ENCODE measurements around the gene AUTS2. TPM values are rescaled to one million over a fixed set of nuclear protein-coding genes. Genes with fewer than 3 reads are reported as not detected.

The AUTS2 gene
- total and polyA plus RNA-seq, 2 donors (not counting 1 experiment from before 2014, with no cell fraction given) = 0.60 to 9.1 TPM

GRCh38 chr7:70739646-70740210, 1141.5 kb downstream of the AUTS2 start:
- DNase-seq (ENCODE audit: low read depth in 2 of 2) = no peak
- Histone ChIP-seq H3K27me3 (ENCODE audit: control insufficient read depth, insufficient read depth, low read length) (no peaks in the 10 kb centered on the region), H3K36me3 (ENCODE audit: control insufficient read depth, insufficient read depth, low read length) (no peaks in the 10 kb centered on the region), H3K9me3 (ENCODE audit: control insufficient read depth, insufficient read depth, low read depth, low read length) (no peaks in the 10 kb centered on the region), H2AFZ (ENCODE audit: low read length) (no peak overlapping the region), H3K4me1 (ENCODE audit: control insufficient read depth, extremely low read depth, insufficient read depth, low read length) (no peaks in the 10 kb centered on the region), H4K20me1 (ENCODE audit: control insufficient read depth, extremely low read depth, insufficient read depth, low read length) (no peaks in the 10 kb centered on the region), H3K4me3 (replicated peaks in 1 of 4; ENCODE audit: control extremely low read depth in 1 of 4, insufficient read depth in 1 of 4, low read depth in 3 of 4, low read length in 4 of 4) (no peak overlapping the region), H3K79me2 (ENCODE audit: control insufficient read depth, insufficient read depth, low read length) (no peaks in the 10 kb centered on the region), H3K27ac (ENCODE audit: insufficient read depth, low read length) (no peak overlapping the region), H3K9ac (ENCODE audit: insufficient read depth, low read length) (no peak overlapping the region), H3K4me2 (ENCODE audit: extremely low read depth, insufficient read depth, low read length) (no peak overlapping the region)
- TF ChIP-seq, protein P1, sequence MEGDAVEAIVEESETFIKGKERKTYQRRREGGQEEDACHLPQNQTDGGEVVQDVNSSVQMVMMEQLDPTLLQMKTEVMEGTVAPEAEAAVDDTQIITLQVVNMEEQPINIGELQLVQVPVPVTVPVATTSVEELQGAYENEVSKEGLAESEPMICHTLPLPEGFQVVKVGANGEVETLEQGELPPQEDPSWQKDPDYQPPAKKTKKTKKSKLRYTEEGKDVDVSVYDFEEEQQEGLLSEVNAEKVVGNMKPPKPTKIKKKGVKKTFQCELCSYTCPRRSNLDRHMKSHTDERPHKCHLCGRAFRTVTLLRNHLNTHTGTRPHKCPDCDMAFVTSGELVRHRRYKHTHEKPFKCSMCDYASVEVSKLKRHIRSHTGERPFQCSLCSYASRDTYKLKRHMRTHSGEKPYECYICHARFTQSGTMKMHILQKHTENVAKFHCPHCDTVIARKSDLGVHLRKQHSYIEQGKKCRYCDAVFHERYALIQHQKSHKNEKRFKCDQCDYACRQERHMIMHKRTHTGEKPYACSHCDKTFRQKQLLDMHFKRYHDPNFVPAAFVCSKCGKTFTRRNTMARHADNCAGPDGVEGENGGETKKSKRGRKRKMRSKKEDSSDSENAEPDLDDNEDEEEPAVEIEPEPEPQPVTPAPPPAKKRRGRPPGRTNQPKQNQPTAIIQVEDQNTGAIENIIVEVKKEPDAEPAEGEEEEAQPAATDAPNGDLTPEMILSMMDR (conservative IDR thresholded peaks at IDR 0.05 in 1 of 2, IDR thresholded peaks at IDR 0.05 in 1 of 2; ENCODE audit: low read depth in 1 of 2, low read length in 2 of 2) = no peak
- no peak for TF ChIP-seq EZH2 (IDR thresholded peaks at IDR 0.05; ENCODE audit: low read length, missing control alignments)

DNA sequence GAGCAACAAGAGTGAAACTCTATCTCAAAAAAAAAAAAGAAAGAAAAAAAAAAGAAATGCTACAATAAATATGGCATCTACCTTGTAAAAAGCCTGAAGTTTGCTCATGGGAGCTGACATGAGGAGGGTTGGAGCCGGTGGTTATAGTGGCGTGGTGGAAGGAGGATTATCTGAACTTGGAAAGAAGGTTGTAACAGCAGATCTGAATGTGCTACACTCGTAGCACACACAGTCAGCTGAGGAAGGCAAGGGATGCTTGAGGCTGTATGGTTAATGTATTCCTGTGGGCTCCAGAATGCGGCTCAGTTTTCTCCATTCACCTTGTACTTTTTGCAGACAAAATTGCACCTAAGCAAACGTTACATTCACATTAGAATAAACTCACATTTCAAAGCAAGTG, 1143.4 kb downstream of the AUTS2 start:
- Histone ChIP-seq H3K79me2 (ENCODE audit: control insufficient read depth, insufficient read depth, low read length) (no peaks in the 10 kb centered on the region), H4K20me1 (ENCODE audit: control insufficient read depth, extremely low read depth, insufficient read depth, low read length) (no peaks in the 10 kb centered on the region)
- TF ChIP-seq EZH2 (IDR thresholded peaks at IDR 0.05; ENCODE audit: low read length, missing control alignments) = no peak
- TF ChIP-seq, protein P1 (conservative IDR thresholded peaks at IDR 0.05 in 1 of 2, IDR thresholded peaks at IDR 0.05 in 1 of 2; ENCODE audit: low read depth in 1 of 2, low read length in 2 of 2) = no peak

GRCh38 chr7:70743531-70744325, 1145.5 kb downstream of the AUTS2 start:
- TF ChIP-seq EZH2 (IDR thresholded peaks at IDR 0.05; ENCODE audit: low read length, missing control alignments) = no peak
- TF ChIP-seq, protein P1 (conservative IDR thresholded peaks at IDR 0.05 in 1 of 2, IDR thresholded peaks at IDR 0.05 in 1 of 2; ENCODE audit: low read depth in 1 of 2, low read length in 2 of 2) = no peak
- no peak overlapping the region for H3K4me2 ChIP-seq (ENCODE audit: extremely low read depth, insufficient read depth, low read length)
- no peaks in the 10 kb centered on the region for H3K27me3 ChIP-seq (ENCODE audit: control insufficient read depth, insufficient read depth, low read length)
- no peaks in the 10 kb centered on the region for H3K36me3 ChIP-seq (ENCODE audit: control insufficient read depth, insufficient read depth, low read length)
- H3K27ac ChIP-seq (ENCODE audit: insufficient read depth, low read length) = no peak overlapping the region
- no peak overlapping the region for H2AFZ ChIP-seq (ENCODE audit: low read length)
- no peak overlapping the region for H3K9ac ChIP-seq (ENCODE audit: insufficient read depth, low read length)
- H3K4me3 ChIP-seq (replicated peaks in 1 of 4; ENCODE audit: control extremely low read depth in 1 of 4, insufficient read depth in 1 of 4, low read depth in 3 of 4, low read length in 4 of 4) = no peak overlapping the region
- H4K20me1 ChIP-seq (ENCODE audit: control insufficient read depth, extremely low read depth, insufficient read depth, low read length) = no peaks in the 10 kb centered on the region
- H3K4me1 ChIP-seq (ENCODE audit: control insufficient read depth, extremely low read depth, insufficient read depth, low read length) = no peaks in the 10 kb centered on the region
- H3K79me2 ChIP-seq (ENCODE audit: control insufficient read depth, insufficient read depth, low read length) = no peaks in the 10 kb centered on the region
- no peaks in the 10 kb centered on the region for H3K9me3 ChIP-seq (ENCODE audit: control insufficient read depth, insufficient read depth, low read depth, low read length)
- DNase-seq (ENCODE audit: low read depth in 2 of 2) = no peak

More for the DNA sequence above, 1143.4 kb downstream of the AUTS2 start:
- DNase-seq (ENCODE audit: low read depth in 2 of 2) = no peak
- H3K9ac ChIP-seq (ENCODE audit: insufficient read depth, low read length) = no peak overlapping the region
- H2AFZ ChIP-seq (ENCODE audit: low read length) = no peak overlapping the region
- H3K9me3 ChIP-seq (ENCODE audit: control insufficient read depth, insufficient read depth, low read depth, low read length) = no peaks in the 10 kb centered on the region
- no peaks in the 10 kb centered on the region for H3K27me3 ChIP-seq (ENCODE audit: control insufficient read depth, insufficient read depth, low read length)
- no peak overlapping the region for H3K4me3 ChIP-seq (replicated peaks in 1 of 4; ENCODE audit: control extremely low read depth in 1 of 4, insufficient read depth in 1 of 4, low read depth in 3 of 4, low read length in 4 of 4)
- no peak overlapping the region for H3K4me2 ChIP-seq (ENCODE audit: extremely low read depth, insufficient read depth, low read length)
- H3K27ac ChIP-seq (ENCODE audit: insufficient read depth, low read length) = no peak overlapping the region
- H3K36me3 ChIP-seq (ENCODE audit: control insufficient read depth, insufficient read depth, low read length) = no peaks in the 10 kb centered on the region
- H3K4me1 ChIP-seq (ENCODE audit: control insufficient read depth, extremely low read depth, insufficient read depth, low read length) = no peaks in the 10 kb centered on the region
